Caco-2 (cell line): ENCODE results near the gene USP8. TPM values are rescaled to one million over a fixed set of nuclear protein-coding genes. Genes with fewer than 3 reads are reported as not detected.
"Not testable (repeated sequence)": the region's sequence is repeated elsewhere in the genome, so short reads cannot be mapped to it uniquely, and the experiment has no call there.

Experiments used
- BruUV-seq: library from RNA; stranded (reverse); fragments of 400-500 nt; replicated peaks from 2 replicates; lab custom pipeline; 2021; lab: Mats Ljungman, UMichigan
- CTCF ChIA-PET: fragments of 300-600 bp; sonication (Branson Sonifier 250); formaldehyde crosslinking; loops from one replicate; lab custom pipeline; 2022; ENCODE audit warnings: antibody characterized with exemption; lab: Charles Lee
- POLR2A ChIA-PET: fragments of 300-600 bp; sonication (Branson Sonifier 250); formaldehyde crosslinking; loops from one replicate; lab custom pipeline; 2022; ENCODE audit warnings: antibody characterized with exemption; lab: Charles Lee
- DNase-seq, 2 experiments: peaks; one replicate each; pipeline versions ENCODE4 v3.0.0 to v3.0.0-alpha.2; 2020 to 2022
- H3K27me3 ChIP-seq: replicated peaks from 2 replicates; pipeline ENCODE4 v1.6.0; 2011; ENCODE audit warnings: low read length; ENCODE audit not compliant: control insufficient read depth, insufficient read depth
- H3K36me3 ChIP-seq: 2 replicates; pipeline ENCODE4 v1.5.1; 2011; ENCODE audit warnings: low read length; ENCODE audit not compliant: control insufficient read depth, insufficient read depth
- H3K4me1 ChIP-seq: fragments of 250-450 bp; sonication (Bioruptor Pico); 2 replicates; pipeline ENCODE4 v1.5.1; 2020; ENCODE audit warnings: mild to moderate bottlenecking
- H3K4me3 ChIP-seq: 2 replicates; pipeline ENCODE4 v1.5.1; 2011; ENCODE audit warnings: low read depth, mild to moderate bottlenecking, control low read depth, low read length
- H3K9me3 ChIP-seq: fragments of 250-450 bp; sonication (Bioruptor Pico); 2 replicates; pipeline ENCODE4 v1.5.1; 2020; ENCODE audit warnings: mild to moderate bottlenecking, moderate library complexity
- H3K27ac Mint-ChIP-seq: one replicate; pipeline ENCODE4 v1.8.0; 2022; ENCODE audit warnings: mixed read lengths; ENCODE audit not compliant: unreplicated experiment
- H3K27me3 Mint-ChIP-seq: one replicate; pipeline ENCODE4 v1.8.0; 2022; ENCODE audit warnings: mixed read lengths; ENCODE audit not compliant: insufficient read depth, unreplicated experiment
- H3K36me3 Mint-ChIP-seq: one replicate; pipeline ENCODE4 v1.8.0; 2022; ENCODE audit warnings: mild to moderate bottlenecking, mixed read lengths; ENCODE audit not compliant: insufficient read depth, unreplicated experiment
- H3K4me1 Mint-ChIP-seq: one replicate; pipeline ENCODE4 v1.8.0; 2022; ENCODE audit warnings: low read depth, mixed read lengths; ENCODE audit not compliant: unreplicated experiment
- H3K4me3 Mint-ChIP-seq: one replicate; pipeline ENCODE4 v1.8.0; 2022; ENCODE audit warnings: mild to moderate bottlenecking, moderate library complexity, mixed read lengths; ENCODE audit not compliant: unreplicated experiment
- H3K9me3 Mint-ChIP-seq: one replicate; pipeline ENCODE4 v1.8.0; 2022; ENCODE audit warnings: mixed read lengths; ENCODE audit not compliant: unreplicated experiment
- CTCF ChIP-seq, 2 experiments: fragments of 200-600 bp in 1 of 2; IDR thresholded peaks; 1 replicate in 1 of 2; 2 replicates in 1 of 2; pipeline versions ENCODE4 v1.5.1 to v1.8.0; 2011 to 2022; ENCODE audit warnings: antibody characterized with exemption in 1 of 2, control low read depth in 1 of 2, inconsistent platforms in 1 of 2, low read depth in 1 of 2, low read length in 1 of 2, mild to moderate bottlenecking in 1 of 2, moderate library complexity in 1 of 2; ENCODE audit not compliant: insufficient read depth in 1 of 2, severe bottlenecking in 1 of 2, unreplicated experiment in 1 of 2
- intact Hi-C: fragments of 100-400 bp; cut with micrococcal nuclease; formaldehyde crosslinking; loops from one replicate; pipeline ENCODE4 v1.10.0; 2022; ENCODE audit not compliant: unreplicated experiment
- total RNA-seq: library from RNA; stranded (reverse); gene quantifications from 2 replicates; pipeline ENCODE4 v1.2.3, GENCODE V29; 2022

Gene USP8
- total RNA-seq, 1 experiment from 2014 or later, result 56.2 TPM

DNA sequence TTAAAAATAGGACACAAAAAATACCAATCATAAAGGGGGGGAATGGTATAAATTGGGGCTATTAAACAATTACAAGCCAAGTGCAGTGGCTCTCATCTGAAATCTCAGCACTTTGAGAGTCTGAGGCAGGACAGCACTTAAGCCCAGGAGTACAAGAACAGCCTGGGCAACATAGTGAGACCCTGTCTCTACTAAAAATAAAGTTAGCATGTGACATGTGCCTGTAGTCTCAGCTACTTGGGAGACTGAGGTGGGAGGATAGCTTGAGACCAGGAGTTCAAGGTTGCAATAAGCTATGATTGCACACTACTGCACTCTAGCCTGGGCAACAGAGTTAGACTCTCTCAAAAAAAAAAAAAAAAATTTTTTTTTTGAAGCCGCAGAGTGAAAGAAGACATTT is 45.4 kb upstream of the USP8 start:
- Mint-ChIP-seq H3K9me3 (no peaks in the 10 kb centered on the region), H3K4me3 (no peak overlapping the region), H3K4me1 (no peaks in the 10 kb centered on the region), H3K27me3 (no peaks in the 10 kb centered on the region), H3K27ac (no peak overlapping the region), H3K36me3 (no peaks in the 10 kb centered on the region)
- H3K27me3 ChIP-seq, result no peaks in the 10 kb centered on the region
- ChIA-PET CTCF (no interaction called here), POLR2A (no interaction called here)
- TF ChIP-seq CTCF (IDR thresholded peaks at IDR 0.05; ENCODE audit: insufficient read depth in 1 of 2, low read depth in 1 of 2, low read length in 1 of 2, severe bottlenecking in 1 of 2, unreplicated experiment in 1 of 2), result no peak
- no peaks in the 10 kb centered on the region for H3K4me1 ChIP-seq
- no TSS peak for BruUV-seq
- no peak overlapping the region for H3K4me3 ChIP-seq
- no peak for DNase-seq
- H3K36me3 ChIP-seq, result no peaks in the 10 kb centered on the region
- 0 out of 2 replicates have a peak, but pooled peaks cover 3% of the 10 kb centered on the region for H3K9me3 ChIP-seq
- intact Hi-C loops, result no loop called here

- H3K4me1 ChIP-seq, H3K9me3 Mint-ChIP-seq, DNase-seq, CTCF ChIA-PET, BruUV-seq, H3K36me3 ChIP-seq, H3K4me1 Mint-ChIP-seq, POLR2A ChIA-PET, H3K27me3 ChIP-seq, H3K27me3 Mint-ChIP-seq, H3K27ac Mint-ChIP-seq, H3K4me3 ChIP-seq, H3K9me3 ChIP-seq, H3K4me3 Mint-ChIP-seq, intact Hi-C loops, H3K36me3 Mint-ChIP-seq: not testable (repeated sequence)
These were observed 44.8 kb upstream of the USP8 start for GRCh38 chr15:50379413-50379812.

- no peaks in the 10 kb centered on the region for H3K36me3 ChIP-seq
- 0 out of 2 replicates have a peak, but pooled peaks cover 3% of the 10 kb centered on the region for H3K9me3 ChIP-seq
- no peaks in the 10 kb centered on the region for H3K27me3 ChIP-seq
- no peak overlapping the region for H3K27ac Mint-ChIP-seq
- CTCF ChIA-PET, result no interaction called here
- H3K4me1 Mint-ChIP-seq, result no peaks in the 10 kb centered on the region
- H3K4me1 ChIP-seq, result no peaks in the 10 kb centered on the region
- POLR2A ChIA-PET, result no interaction called here
- no peak for DNase-seq
- no peaks in the 10 kb centered on the region for H3K27me3 Mint-ChIP-seq
- H3K9me3 Mint-ChIP-seq, result no peaks in the 10 kb centered on the region
- intact Hi-C loops, result no loop called here
- BruUV-seq, result no TSS peak
- H3K4me3 ChIP-seq, result no peak overlapping the region
- no peak for TF ChIP-seq CTCF (IDR thresholded peaks at IDR 0.05; ENCODE audit: insufficient read depth in 1 of 2, low read depth in 1 of 2, low read length in 1 of 2, severe bottlenecking in 1 of 2, unreplicated experiment in 1 of 2)
- H3K36me3 Mint-ChIP-seq, result no peaks in the 10 kb centered on the region
- H3K4me3 Mint-ChIP-seq, result no peak overlapping the region
These were observed 44.1 kb upstream of the USP8 start for GRCh38 chr15:50380089-50380488.

- intact Hi-C loops, result no loop called here
- CTCF ChIA-PET, result no interaction called here
These were observed 42.8 kb upstream of the USP8 start for GRCh38 chr15:50381438-50381837.

More at GRCh38 chr15:50381438-50381837, 42.8 kb upstream of the USP8 start:
- POLR2A ChIA-PET, result no interaction called here
- H3K9me3 ChIP-seq, result 0 out of 2 replicates have a peak, but pooled peaks cover 3% of the 10 kb centered on the region
- DNase-seq, result no peak
- Mint-ChIP-seq H3K9me3 (no peaks in the 10 kb centered on the region), H3K36me3 (no peaks in the 10 kb centered on the region), H3K27me3 (no peaks in the 10 kb centered on the region), H3K4me1 (no peaks in the 10 kb centered on the region), H3K4me3 (no peak overlapping the region), H3K27ac (no peak overlapping the region)
- H3K27me3 ChIP-seq, result no peaks in the 10 kb centered on the region
- no peaks in the 10 kb centered on the region for H3K36me3 ChIP-seq
- no TSS peak for BruUV-seq
- no peak for TF ChIP-seq CTCF (IDR thresholded peaks at IDR 0.05; ENCODE audit: insufficient read depth in 1 of 2, low read depth in 1 of 2, low read length in 1 of 2, severe bottlenecking in 1 of 2, unreplicated experiment in 1 of 2)
- no peak overlapping the region for H3K4me3 ChIP-seq
- H3K4me1 ChIP-seq, result no peaks in the 10 kb centered on the region
